TTC549 (cell line): ENCODE measurements around the gene CCDC183.
"Not testable (repeated sequence)": the region's sequence is repeated elsewhere in the genome, so short reads cannot be mapped to it uniquely, and the experiment has no call there.

ENCODE experiments used
- FAIRE-seq: peaks from 2 replicates; lab custom pipeline; 2012; peaks lifted over from hg19 to GRCh38; lab: Jason Lieb, UNC

The CCDC183 gene

DNA sequence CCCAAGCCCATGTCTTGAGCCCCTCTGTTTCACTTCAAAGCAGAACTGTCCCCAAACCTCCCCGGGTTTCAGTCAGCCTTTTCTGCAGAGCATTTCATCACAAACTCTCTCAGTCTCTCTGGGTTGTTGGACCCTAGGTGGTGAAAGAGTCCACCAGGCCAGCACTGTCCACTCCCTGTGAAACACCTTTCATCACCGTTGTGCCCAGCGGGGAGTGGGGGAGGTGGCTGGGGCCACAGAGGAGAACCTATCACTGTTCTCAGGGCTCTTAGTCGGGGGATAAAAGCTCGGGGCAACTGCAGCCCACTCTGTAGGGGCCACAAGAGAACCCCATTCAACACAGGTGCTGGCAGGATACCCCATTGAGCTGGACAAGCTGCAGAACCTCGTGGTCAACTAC lies 6.2 kb downstream of the CCDC183 start:
- no peak for FAIRE-seq

DNA sequence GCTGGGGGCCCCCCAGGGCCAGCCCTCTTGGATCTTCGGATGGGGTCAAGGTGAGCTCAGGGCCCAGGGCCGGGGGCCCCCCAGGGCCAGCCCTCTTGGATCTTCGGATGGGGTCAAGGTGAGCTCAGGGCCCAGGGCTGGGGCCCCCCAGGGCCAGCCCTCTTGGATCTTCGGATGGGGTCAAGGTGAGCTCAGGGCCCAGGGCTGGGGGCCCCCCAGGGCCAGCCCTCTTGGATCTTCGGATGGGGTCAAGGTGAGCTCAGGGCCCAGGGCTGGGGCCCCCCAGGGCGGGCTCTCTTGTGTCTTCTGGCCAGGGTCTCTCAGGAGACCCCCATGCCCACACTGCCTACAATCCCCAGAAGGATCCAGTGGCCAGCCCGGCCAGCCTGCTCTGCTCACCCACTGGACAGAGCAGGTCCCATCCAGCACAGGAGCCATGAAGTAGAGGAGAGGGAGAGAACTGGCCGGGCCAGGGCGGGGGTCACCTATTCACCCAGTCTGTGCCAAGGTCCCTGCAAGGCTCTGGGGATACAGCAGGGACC lies 6.9 kb downstream of the CCDC183 start:
- not testable (repeated sequence) for FAIRE-seq

DNA sequence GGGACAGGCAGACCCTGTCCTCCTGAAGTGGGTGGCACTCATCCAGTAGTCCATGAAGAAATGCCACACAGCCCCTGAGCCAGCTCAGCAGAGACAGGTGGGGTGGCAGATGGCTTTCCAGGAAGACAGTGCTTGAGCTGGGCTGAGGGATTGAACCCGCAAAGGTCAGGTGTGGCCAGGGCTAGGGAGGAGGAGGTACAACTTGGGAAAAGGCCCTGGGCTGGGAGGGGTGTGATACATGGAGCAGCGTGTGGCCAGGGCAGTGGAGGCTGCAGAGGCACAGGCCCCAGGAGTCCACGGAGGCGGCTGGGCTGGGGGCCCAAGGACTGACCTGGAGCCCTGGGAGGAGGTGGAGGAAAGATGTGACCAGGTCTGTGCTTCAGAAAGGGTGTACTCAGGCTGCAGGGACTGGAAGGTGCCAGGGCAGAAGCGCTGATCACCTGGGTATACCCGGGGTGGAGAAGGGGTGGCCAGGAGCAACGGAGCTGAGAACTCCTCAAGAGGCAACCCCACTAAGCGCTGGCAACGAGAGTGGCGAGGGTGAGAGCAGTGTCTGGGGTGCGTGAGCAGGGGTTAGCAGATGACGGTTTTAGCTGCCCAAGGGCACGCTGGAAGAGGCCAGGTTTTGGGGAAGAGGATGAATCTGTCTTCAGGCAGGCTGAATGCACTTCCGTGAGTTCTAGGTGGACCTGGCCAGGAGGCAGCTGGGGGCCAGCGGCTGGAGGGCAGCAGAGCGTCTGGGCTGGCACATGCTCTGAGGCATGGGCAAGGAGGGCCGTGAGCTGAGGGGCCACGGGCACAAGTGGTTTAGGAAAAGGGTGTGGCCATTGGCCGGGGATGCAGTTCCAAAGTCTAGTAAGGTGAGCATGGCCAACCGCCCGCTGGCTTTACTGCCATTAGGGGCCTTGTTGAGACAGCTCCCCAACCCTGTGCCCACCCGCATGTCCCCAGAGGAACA lies 7.7 kb downstream of the CCDC183 start:
- FAIRE-seq = no peak

DNA sequence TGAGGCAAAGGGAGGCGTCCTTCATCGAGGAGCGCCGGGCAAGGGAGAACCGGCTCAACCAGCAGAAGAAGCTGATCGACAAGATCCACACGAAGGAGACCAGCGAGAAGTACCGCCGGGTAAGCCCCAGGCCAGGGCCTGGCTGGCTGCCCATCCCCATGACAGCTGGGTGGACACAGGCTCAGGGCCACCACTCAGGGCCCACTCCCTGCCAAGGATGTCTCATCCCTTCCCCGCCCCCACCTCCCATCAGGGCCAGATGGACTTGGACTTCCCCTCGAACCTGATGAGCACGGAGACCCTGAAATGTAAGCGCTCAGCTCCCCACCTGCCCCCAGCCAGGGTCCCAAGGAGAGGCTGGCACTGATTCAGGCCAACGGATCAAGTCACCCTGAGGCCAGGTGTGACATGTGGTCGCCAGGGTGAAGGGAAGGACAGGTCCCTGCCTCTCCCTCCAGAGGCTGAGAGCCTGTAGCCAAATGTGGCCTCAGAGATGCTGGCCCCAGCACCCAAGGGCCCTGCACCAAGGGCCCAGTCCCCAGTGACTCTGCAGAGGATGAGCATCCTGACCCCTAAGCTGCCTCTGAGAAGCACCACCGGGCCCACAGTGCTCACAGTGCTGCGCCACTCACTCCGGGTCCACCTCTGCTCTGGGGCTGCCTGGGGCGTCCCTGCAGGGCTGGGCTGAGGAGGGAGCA lies 8.5 kb downstream of the CCDC183 start:
- FAIRE-seq = no peak

DNA sequence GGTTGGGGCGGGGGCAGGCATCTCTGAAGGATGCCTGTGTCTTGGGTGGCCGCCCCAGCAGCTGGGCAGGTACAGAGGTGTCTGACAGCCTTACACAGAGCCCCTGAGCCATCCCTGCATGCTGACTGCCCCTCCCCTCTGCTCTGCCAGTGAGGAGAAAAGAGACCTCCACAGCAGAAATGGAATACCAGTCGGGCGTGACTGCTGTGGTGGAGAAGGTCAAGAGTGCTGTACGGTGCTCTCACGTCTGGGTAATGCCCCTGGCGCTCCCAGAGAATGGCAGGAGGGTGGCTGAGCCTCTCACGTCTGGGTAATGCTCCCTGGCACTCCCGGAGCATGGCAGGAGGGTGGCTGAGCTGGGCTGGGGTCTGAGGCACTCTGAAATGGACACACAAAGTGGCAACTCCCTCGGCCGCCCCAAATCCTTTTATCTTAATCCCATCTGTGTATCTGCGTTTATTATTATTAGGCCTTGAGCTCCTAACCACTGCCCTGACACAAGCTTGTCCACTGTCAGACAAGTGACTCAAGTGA lies 9.1 kb downstream of the CCDC183 start:
- FAIRE-seq = no peak

DNA sequence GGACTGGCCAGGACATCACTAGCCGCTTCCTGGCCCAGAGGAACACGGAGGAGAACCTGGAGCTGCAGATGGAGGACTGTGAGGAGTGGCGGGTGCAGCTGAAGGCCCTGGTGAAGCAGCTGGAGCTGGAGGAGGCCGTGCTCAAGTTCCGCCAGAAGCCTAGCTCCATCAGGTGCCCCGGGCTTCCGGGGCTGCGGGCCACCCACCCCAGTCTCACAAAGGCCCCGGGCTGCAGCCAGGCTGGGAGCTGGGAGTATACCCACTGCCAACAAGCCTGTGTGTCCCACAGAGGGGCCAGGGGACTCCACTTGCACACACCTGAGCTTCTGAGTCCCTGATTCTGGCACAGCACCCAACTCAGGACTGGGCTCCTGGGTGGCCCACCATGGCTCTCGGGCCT lies 9.9 kb downstream of the CCDC183 start:
- FAIRE-seq = no peak

DNA sequence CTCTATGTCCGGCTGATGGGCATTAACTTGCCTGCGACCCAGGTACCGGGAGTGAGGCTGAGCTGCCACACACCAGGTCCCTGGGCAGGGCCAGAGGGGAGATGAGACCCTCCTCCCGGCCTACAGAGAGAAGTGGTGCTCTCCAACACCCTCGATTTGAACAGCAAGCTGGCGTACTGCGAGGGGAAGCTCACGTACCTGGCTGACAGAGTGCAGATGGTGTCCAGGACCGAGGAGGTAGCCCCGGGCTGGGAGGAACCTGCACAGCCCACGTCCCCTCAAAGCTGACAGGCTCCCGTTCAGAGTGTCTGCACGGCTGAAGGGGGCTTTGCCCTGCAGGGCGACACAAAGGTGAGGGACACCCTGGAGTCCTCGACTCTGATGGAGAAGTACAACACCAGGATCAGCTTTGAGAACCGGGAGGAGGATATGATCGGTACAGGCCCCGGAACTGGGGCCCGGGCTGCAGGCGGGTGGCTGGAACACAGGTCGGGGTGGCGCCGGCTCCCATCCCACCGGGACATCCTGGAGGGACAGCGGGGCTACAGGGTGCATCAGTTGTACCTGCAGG lies 10.6 kb downstream of the CCDC183 start:
- FAIRE-seq = no peak

DNA sequence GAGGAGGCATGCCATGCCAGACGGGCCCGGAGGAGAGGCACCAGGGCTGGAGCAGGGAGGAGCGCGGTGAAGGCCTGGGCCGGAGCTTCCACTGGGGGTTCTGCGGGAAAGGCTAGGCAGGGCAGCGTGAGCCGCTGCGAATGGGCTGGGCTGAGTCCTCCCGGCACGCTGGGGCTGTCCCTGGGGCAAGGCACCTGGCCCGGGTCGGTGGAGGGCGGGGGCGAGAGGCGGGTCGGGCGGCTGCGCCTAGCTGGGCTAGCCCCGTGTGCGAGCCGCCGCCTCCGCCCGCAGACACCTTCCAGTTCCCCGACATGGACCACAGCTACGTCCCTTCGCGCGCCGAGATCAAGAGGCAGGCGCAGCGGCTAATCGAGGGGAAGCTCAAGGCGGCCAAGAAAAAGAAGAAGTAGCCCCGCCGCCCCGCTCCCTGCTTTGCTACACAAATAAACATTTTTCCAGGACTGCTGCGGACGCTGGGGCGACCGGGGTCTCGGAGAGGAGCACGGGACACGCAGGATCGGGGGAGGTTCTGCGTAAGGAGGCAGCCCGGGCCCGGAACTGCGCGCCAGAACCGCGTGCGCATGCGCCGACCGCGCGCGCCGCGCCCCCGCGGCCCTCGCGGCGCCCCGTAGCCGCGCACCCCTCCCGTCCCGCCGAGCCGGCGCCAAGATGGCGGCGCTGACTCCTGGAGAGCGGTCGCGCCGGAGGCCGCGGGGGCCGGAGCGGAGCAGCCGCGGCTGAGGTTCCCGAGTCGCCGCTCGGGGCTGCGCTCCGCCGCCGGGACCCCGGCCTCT lies 11.3 kb downstream of the CCDC183 start, which contains the start of gene RABL6:
Gene RABL6, plus strand, starts transcription at position 668 of the 794 bp plus-strand sequence. CDS start 249 bp downstream, outside the sequence.
- FAIRE-seq = no peak

DNA sequence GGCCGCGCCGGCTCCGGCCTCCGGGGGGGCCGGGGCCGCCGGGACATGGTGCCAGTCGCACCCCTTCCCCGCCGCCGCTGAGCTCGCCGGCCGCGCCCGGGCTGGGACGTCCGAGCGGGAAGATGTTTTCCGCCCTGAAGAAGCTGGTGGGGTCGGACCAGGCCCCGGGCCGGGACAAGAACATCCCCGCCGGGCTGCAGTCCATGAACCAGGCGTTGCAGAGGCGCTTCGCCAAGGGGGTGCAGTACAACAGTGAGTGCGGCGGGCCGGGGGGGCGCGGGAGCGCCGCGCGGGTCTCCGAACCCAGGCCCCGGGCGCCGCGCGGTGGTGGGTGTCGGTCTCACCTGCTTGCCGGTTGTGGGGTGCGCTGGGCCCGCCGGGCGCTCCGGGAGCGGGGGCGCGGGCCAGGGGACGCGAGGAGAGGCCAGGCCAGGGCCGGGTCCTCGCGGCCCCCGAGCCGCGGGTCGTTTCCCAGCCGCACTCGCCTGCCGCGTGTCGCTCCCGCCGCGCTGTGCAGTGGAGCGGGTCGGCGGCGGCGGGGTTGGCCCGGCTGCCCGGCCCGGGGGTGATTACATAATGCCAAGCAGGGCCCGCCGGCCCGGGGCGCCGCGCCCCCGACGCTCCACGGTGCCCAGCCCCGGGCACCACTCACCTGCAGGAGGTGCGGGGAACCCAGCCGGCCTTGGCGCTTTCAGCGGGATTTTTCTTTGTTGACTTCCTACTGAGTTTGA lies 12.1 kb downstream of the CCDC183 start:
- FAIRE-seq = no peak

DNA sequence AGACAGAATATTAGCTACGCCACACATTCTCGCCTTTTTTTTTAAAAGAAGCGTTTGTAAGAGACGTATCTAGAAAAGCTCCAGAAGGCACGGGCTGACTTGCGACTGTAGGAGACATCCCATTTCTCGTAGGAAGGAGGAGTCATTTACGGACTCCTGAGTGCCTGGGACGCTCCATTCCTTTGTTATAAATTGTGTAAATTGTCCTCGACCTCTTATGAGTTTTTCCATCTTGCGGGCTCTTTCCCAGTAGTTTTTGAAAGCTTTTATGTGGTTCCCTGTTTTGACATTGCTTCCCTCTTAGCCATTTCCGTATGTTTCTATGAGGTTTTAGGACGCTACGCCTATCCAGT lies 12.6 kb downstream of the CCDC183 start:
- FAIRE-seq = no peak

DNA sequence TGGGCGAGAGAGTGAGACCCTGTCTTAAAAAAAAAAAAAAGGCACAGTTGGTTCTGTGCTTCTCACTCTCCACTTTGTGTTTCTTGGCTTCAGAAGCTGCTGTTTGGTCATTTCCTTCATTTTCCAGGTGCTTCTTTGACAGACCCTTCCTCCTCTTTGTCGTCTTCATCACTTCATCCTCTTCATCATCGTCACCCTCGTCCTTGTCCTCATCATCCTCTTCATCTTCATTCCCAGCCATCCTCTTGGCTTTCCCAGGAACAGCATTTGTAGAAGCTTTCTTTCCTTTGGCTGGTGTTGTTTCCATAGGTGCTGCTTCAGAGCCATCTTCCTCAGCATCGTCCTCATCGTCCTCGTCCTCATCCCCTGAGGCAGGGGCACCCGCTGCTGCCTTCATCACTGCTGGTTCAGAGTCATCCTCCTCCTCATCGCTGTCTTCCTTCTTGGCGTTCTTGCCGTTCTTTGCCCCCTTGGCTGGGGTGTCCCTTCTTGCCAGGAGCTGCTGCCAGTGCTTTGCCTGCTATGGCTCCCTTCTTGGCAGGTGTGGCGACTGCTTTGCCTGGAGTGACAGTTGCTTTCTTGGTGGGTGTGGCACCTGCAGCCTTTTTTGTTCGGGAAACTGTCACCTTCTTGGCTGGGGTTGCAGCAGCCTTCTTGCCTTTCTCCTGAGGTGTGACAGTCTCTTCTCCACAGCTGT lies 18.7 kb downstream of the CCDC183 start:
- no peak for FAIRE-seq

DNA sequence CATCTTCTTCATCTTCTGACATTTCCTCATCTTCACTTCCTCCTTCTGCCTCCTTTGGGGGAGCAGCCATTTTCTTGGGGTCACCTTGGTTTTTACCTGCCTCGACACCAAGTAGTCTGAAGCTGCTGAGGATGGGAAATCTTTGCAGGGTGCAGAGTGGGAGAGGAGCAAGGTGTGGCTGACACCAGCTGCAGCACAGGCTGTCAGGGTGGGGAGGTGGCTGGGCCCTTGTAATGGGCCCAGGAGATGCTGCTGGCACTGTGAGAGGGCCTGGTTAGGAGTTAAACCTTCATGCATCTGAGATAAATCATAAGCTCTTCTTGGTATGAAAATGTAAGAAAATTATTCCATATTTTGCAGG lies 19.3 kb downstream of the CCDC183 start:
- FAIRE-seq = no peak

DNA sequence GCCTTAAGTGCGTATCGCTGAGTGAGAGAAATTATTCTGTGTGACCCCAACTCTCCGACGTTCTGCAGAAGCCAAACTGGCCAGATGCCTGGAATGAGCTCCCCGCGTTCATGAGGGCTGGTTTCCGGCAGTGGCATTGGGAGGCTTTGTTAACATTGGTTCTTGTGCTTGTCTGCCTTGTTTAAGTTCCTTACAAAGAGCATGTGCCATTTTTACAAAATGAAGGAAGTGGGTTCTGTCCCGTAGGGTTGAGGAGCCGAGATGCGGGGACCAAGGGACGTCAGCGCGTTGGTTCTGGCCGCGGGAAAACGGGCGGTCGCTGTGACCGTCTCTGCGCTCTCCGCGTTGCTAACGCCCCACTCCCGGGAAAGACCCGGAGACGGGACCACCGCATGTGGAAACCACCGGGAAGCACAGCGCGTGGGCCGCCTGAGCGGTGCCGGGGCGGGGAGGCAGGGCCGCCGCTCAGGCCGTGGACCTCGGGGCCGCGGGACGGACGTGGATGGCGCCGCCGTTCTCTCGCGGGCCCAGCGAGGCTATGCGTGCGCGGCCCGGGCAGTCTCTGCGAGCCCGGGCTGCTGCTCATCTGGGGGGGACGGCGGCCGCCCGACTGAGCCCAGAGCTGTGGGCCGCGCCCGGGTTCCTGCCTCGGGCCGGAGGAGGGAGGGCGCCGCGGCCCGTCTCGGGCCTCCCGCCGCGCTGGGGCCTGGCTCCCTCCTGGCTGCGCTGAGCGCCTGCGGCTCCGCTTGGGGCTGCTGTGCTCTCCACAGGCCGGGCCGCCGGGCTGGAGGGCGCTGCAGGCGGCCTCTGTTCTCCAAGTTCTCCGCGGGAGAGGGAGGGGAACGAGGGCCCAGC lies 25.1 kb downstream of the CCDC183 start:
- FAIRE-seq = no peak

DNA sequence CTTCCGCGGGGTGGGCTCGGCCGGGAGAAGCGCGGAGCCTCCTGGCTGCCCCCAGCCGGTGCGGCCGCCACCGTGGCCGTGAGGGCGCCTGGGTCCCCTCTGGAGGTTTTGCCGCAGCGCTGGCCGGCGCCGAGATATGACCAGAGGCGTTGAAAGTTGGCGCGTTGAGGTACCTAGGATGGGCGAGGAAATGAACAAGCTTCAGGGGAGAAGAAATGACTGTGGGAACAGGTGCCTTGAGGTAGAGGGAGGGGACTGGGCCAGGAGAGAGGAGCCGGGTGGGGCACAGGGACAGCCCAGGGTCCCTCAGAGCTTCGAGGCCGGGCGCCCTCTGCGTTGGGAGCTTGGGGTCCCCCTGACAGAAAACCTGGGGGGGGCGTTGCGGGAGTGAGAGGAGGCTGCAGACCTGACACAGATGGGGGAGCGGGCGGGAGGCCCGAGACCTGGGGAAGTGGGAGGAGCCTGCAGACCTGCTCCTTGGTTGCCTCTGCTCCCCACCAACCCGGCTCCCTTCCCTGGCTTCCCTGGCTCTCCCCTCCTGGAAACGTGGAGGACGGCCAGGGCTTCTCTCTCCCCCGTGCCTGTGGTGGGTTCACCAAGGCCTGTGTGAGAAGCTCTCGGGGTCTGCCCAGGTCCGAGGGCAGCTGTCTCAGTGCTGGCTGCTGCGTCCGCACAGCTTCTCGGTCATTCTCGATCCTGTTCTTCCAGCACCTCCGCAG lies 25.8 kb downstream of the CCDC183 start:
- FAIRE-seq = no peak

DNA sequence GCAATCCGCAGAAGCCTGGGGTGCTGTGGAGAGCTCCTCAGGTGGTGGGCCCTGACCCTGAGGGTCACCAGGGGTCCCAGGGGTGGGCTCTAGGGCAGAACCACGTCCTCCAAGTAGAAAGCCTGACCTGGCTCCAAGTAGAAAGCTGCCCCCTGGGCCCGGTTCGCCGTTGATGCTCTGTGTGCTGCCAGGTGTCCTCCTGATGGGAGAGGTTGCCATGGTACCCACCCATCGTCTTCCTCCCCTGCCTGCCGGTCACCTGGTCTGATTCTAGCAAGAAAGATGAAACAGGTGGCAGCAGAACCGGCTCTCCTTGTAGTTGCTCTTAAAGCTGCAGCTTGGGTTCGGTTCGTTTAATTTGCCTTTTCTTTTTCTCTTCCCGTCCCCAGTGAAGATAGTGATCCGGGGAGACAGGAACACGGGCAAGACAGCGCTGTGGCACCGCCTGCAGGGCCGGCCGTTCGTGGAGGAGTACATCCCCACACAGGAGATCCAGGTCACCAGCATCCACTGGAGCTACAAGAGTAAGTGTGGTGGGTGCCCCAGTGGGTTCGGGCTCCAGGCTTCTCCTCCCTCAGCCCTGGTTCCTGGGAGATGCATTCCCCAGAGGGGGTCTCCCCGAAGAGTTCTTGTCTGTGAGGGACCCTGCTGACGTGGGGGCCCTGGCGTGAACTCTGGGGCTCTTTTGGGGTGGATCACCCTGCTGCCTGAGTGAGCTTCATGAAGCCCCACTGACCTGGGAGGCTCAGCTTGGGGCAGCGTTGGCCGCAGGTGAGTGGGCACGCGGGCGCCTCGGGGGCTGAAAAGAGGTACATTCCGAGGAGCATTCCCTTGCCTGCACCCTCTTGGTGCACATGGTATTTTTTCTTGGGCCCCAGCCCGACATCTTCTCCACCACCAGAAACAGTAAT lies 27.3 kb downstream of the CCDC183 start:
- no peak for FAIRE-seq

DNA sequence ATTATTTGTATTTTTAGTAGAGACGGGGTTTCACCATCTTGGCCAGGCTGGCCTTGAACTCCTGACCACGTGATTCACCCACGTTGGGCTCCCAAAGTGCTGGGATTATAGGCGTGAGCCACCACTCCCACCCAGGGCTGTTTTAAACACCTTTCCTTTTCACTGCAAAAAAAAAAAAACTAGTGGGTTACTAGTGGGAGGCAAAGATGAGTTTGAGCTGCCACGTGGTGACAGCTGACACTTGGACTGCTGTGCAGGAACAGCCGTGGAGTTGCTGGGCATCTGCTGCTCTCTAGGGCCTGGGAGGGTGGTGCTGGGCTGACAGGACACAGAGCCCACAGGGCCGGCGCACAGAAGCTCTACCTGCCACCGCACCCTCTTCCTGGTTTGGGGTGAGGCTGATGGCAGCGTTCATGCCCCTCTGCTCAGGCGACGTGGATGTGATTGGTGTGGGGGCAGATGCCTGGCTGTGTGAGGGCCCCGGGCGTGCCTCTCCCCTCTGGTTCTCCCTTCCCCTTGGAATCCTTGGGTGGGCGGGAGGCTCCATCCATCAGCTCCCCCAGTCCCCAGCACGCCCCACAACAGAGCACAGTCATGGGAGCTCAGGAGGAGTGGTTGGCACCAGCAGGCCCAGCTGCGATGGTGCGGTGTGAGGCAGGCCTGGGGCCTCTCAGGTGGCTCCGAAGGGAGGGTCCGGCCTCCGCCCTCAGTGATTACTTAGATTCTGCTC lies 28.5 kb downstream of the CCDC183 start:
- no peak for FAIRE-seq
